ENCODE measurements around the gene PADI1. TPM values are rescaled to one million over a fixed set of nuclear protein-coding genes. Genes with fewer than 3 reads are reported as not detected.

PADI1 gene
- polyA plus RNA-seq, 1 experiment: not detected

GRCh38 chr1:17258116-17258757, 53.3 kb downstream of the PADI1 start:
- Histone ChIP-seq H3K4me3 (ENCODE audit: low read depth, low read length) (no peak overlapping the region), H3K27ac (ENCODE audit: low read depth, low read length) (peak overlapping the region; percentile 31), H3K9me3 (ENCODE audit: control insufficient read depth, insufficient read depth, low read length) (no peaks in the 10 kb centered on the region), H3K27me3 (ENCODE audit: control insufficient read depth, insufficient read depth, low read length) (peaks cover 11% of the 10 kb centered on the region)
- no peak for TF ChIP-seq CTCF (IDR thresholded peaks at IDR 0.05; ENCODE audit: low read depth, low read length)
- DNase-seq (ENCODE audit: low read depth, low spot score): no peak
- ChIA-PET POLR2A (no interaction called here), CTCF (interaction anchor here (0.6 to 3.3 kb wide), 5 partner anchors 17 to 136 kb away, joined by 3 to 13 read pairs (median 5); no protein-coding TSS in a partner anchor)

- peak overlapping the region; percentile 31 for H3K27ac ChIP-seq (ENCODE audit: low read depth, low read length)
- H3K9me3 ChIP-seq (ENCODE audit: control insufficient read depth, insufficient read depth, low read length): no peaks in the 10 kb centered on the region
- POLR2A ChIA-PET: no interaction called here
- no peak for DNase-seq (ENCODE audit: low read depth, low spot score)
- CTCF ChIA-PET: interaction anchor here (0.8 to 3.3 kb wide), 5 partner anchors 16 to 137 kb away, joined by 3 to 13 read pairs (median 5); no protein-coding TSS in a partner anchor
- TF ChIP-seq CTCF (IDR thresholded peaks at IDR 0.05; ENCODE audit: low read depth, low read length): no peak
- no peak overlapping the region for H3K4me3 ChIP-seq (ENCODE audit: low read depth, low read length)
- H3K27me3 ChIP-seq (ENCODE audit: control insufficient read depth, insufficient read depth, low read length): peaks cover 11% of the 10 kb centered on the region
These were observed 53.8 kb downstream of the PADI1 start for GRCh38 chr1:17258758-17259130.

GRCh38 chr1:17259233-17259873, 54.4 kb downstream of the PADI1 start:
- H3K27ac ChIP-seq (ENCODE audit: low read depth, low read length): no peak overlapping the region
- no peaks in the 10 kb centered on the region for H3K9me3 ChIP-seq (ENCODE audit: control insufficient read depth, insufficient read depth, low read length)
- H3K4me3 ChIP-seq (ENCODE audit: low read depth, low read length): no peak overlapping the region
- CTCF ChIA-PET: interaction anchor here (0.8 to 3.3 kb wide), 5 partner anchors 16 to 137 kb away, joined by 3 to 13 read pairs (median 5); no protein-coding TSS in a partner anchor
- H3K27me3 ChIP-seq (ENCODE audit: control insufficient read depth, insufficient read depth, low read length): peaks cover 11% of the 10 kb centered on the region
- POLR2A ChIA-PET: no interaction called here
- no peak for DNase-seq (ENCODE audit: low read depth, low spot score)
- TF ChIP-seq CTCF (IDR thresholded peaks at IDR 0.05; ENCODE audit: low read depth, low read length): no peak

DNA sequence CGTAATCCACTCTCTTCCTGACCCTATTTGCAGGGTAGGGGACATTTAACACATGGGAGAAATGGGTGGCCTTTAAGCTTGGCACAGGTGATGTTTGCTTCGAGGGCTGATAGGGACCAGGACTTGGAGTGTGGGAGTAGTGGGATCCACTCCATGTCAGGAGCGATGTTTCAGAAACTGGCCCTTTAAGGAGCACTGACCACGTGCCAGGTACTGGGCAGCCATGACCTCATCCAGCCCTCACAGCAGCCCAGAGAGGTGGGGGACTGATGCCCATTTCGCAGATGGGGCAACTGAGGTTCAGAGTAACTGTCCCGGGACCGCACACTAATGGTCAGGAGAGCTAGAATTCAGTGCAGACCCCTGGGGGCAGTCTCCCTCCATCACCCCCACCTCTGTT, 55.3 kb downstream of the PADI1 start:
- Histone ChIP-seq H3K27me3 (ENCODE audit: control insufficient read depth, insufficient read depth, low read length) (peaks cover 9% of the 10 kb centered on the region), H3K27ac (ENCODE audit: low read depth, low read length) (no peak overlapping the region), H3K9me3 (ENCODE audit: control insufficient read depth, insufficient read depth, low read length) (no peaks in the 10 kb centered on the region), H3K4me3 (ENCODE audit: low read depth, low read length) (no peak overlapping the region)
- no peak for DNase-seq (ENCODE audit: low read depth, low spot score)
- POLR2A ChIA-PET: no interaction called here
- CTCF ChIA-PET: interaction anchor here (1.9 kb wide), 2 partner anchors 15 to 135 kb away, joined by 5 to 13 read pairs; no protein-coding TSS in a partner anchor
- TF ChIP-seq CTCF (IDR thresholded peaks at IDR 0.05; ENCODE audit: low read depth, low read length): no peak

DNA sequence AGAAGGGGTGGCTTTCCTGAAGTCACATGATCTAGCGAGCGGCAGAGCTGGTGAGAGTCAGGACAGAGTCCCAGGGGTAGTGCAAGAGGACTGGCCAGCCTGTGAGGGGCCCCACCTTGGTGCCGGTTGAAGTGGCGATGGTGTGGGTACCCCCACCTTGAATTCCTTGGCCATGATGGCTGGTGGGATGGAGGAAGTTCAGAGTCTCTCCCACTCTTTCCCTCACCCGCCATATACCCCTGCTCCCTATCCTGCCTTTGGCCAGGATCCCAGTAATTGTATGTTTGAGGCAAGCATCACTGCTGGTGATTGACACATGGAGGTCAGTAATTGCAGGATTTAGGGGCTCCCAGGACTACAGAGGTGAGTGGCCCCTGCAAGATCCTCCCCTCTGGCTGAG, 55.8 kb downstream of the PADI1 start:
- H3K27ac ChIP-seq (ENCODE audit: low read depth, low read length): no peak overlapping the region
- H3K9me3 ChIP-seq (ENCODE audit: control insufficient read depth, insufficient read depth, low read length): no peaks in the 10 kb centered on the region
- DNase-seq (ENCODE audit: low read depth, low spot score): no peak
- no peak for TF ChIP-seq CTCF (IDR thresholded peaks at IDR 0.05; ENCODE audit: low read depth, low read length)
- POLR2A ChIA-PET: no interaction called here
- CTCF ChIA-PET: interaction anchor here (1.4 kb wide), 1 partner anchor 14 kb away, joined by 4 read pairs; no protein-coding TSS in a partner anchor
- H3K27me3 ChIP-seq (ENCODE audit: control insufficient read depth, insufficient read depth, low read length): peaks cover 9% of the 10 kb centered on the region
- no peak overlapping the region for H3K4me3 ChIP-seq (ENCODE audit: low read depth, low read length)

Data from AG04450 (cell line).